Measurements from ENCODE around the gene DEGS2. TPM values are rescaled to one million over a fixed set of nuclear protein-coding genes. Genes with fewer than 3 reads are reported as not detected.

Gene DEGS2
- total RNA-seq, 4 donors from 2014 or later: 0.16 to 0.94 (median 0.68) TPM

DNA sequence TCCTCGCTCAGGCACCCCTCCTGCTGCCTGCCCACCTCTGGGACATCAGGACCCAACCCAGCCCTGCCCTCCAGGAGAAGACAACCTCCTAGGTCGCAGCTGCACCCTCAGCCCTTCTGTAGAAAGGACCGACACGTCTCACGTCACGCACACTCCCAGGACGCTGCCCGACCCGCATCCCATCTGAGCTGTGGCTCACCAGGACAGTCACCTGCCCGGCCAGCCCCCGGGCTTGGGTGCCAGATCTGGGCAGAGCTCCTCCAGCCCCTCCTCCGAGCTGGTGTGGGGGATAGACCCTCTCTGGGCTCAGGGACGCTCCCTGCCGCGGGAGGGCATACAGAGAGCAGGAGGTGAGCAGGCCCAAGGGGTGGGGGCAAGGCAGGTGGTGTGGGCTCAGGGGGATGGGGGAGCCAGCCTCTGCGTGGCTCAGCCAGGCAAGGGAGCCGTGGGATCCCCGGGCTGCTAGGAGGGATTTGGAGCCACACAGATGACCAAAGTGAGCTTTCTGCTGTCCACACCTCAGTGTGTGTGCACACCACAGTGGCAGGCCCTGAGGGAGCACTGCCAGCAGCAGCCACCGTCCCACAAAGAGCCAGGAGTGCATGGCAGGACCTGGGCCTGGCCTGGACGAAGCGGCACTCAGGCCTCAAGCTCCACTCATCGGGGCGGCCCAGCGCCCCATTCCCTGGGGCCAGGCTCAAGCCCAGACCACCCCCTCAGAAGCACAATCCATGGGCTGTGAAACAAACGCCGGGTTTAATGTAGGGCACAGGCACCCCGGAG is 13.6 kb downstream of the DEGS2 start:
- Histone ChIP-seq H3K4me1 (peaks cover 0 to 39% (median 0%) of the 10 kb centered on the region in 3 donors), H3K9me3 (no peaks in the 10 kb centered on the region), H3K27ac (no peak overlapping the region), H3K36me3 (peaks cover 0 to 13% of the 10 kb centered on the region in 2 donors), H3K27me3 (peaks cover 19% of the 10 kb centered on the region), H3K4me3 (no peak overlapping the region)
- TF ChIP-seq POLR2AphosphoS5 (IDR thresholded peaks at IDR 0.05) (no peak), POLR2A (IDR thresholded peaks at IDR 0.05) (no peak), EP300 (IDR thresholded peaks at IDR 0.05) (no peak)
- TF ChIP-seq, protein P1, sequence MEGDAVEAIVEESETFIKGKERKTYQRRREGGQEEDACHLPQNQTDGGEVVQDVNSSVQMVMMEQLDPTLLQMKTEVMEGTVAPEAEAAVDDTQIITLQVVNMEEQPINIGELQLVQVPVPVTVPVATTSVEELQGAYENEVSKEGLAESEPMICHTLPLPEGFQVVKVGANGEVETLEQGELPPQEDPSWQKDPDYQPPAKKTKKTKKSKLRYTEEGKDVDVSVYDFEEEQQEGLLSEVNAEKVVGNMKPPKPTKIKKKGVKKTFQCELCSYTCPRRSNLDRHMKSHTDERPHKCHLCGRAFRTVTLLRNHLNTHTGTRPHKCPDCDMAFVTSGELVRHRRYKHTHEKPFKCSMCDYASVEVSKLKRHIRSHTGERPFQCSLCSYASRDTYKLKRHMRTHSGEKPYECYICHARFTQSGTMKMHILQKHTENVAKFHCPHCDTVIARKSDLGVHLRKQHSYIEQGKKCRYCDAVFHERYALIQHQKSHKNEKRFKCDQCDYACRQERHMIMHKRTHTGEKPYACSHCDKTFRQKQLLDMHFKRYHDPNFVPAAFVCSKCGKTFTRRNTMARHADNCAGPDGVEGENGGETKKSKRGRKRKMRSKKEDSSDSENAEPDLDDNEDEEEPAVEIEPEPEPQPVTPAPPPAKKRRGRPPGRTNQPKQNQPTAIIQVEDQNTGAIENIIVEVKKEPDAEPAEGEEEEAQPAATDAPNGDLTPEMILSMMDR (IDR thresholded peaks at IDR 0.05): no peak
- WGBS, 2 donors (ENCODE audit: low coverage in 1 of 2): no CpG with 5 or more reads among the region's 27 CpGs
- ATAC-seq: no peak

DNA sequence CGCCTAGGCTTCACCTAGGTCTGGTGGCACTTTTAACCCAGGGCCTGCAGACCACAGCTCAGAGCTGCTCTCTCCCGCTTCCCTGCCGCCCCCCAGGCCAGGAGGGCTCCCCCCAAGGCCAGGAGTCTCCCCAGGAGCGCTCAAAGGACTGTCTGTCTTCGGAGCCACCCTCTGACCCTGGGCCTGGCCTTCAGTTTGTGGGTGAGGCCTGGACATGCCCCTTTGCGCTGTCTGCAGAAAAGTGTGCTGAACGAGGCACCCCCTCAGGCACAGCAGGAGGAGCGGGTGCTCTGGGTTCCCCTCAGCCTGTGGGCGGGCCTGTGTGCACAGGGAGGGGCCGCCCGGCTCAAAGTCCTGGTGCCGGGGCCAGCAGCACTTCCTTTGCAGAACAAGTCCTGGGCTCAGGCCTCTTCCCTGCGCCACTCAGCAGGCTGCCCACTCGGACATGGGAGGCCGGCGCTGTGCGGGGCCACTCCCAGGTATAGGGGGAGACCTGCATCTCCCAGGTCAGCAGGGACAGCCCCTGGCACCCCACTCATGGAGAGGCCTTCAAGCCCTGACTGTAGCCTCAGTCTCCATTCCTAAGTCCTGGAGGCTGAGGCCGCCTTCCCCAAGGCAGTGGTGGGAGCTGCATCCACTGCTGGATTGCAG is 14.3 kb downstream of the DEGS2 start:
- TF ChIP-seq POLR2AphosphoS5 (IDR thresholded peaks at IDR 0.05): no peak
- no peak for TF ChIP-seq POLR2A (IDR thresholded peaks at IDR 0.05)
- TF ChIP-seq, protein P1 (IDR thresholded peaks at IDR 0.05): no peak
- TF ChIP-seq EP300 (IDR thresholded peaks at IDR 0.05): no peak
- H3K4me3 ChIP-seq: no peak overlapping the region
- H3K4me1 ChIP-seq: peaks cover 0 to 43% (median 0%) of the 10 kb centered on the region in 3 donors
- peaks cover 0 to 13% of the 10 kb centered on the region in 2 donors for H3K36me3 ChIP-seq
- WGBS, 2 donors (ENCODE audit: low coverage in 1 of 2): no CpG with 5 or more reads among the region's 18 CpGs
- H3K27ac ChIP-seq: peak overlapping the region in 1 of 4 donors; percentile 37
- no peaks in the 10 kb centered on the region for H3K9me3 ChIP-seq
- peak; percentile 28 for ATAC-seq
- peaks cover 12% of the 10 kb centered on the region for H3K27me3 ChIP-seq

DNA sequence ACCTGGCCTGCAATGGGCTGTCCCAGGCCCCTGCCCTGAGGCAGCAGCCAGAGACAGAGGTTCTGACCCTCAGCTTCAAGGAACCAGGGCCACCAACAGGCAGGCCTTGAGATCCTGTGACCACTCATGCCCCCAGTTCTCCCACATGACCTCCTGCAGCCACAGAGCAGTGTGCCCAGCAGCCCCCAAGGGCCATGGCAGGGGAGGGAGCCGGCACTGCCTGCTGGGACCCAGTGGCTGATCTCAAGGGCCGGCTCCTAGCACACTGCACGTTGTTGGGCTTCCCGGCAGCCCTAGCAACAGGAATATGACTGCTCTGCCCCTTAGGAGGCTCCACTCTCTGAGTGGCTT is 14.8 kb downstream of the DEGS2 start:
- Histone ChIP-seq H3K9me3 (no peaks in the 10 kb centered on the region), H3K4me1 (peaks cover 0 to 43% (median 0%) of the 10 kb centered on the region in 3 donors), H3K27me3 (peaks cover 7% of the 10 kb centered on the region), H3K27ac (no peak overlapping the region), H3K36me3 (peaks cover 0 to 13% of the 10 kb centered on the region in 2 donors), H3K4me3 (no peak overlapping the region)
- ATAC-seq: no peak
- TF ChIP-seq, protein P1 (IDR thresholded peaks at IDR 0.05): no peak
- TF ChIP-seq POLR2A (IDR thresholded peaks at IDR 0.05): no peak
- no CpG with 5 or more reads among the region's 4 CpGs for WGBS, 2 donors (ENCODE audit: low coverage in 1 of 2)

DNA sequence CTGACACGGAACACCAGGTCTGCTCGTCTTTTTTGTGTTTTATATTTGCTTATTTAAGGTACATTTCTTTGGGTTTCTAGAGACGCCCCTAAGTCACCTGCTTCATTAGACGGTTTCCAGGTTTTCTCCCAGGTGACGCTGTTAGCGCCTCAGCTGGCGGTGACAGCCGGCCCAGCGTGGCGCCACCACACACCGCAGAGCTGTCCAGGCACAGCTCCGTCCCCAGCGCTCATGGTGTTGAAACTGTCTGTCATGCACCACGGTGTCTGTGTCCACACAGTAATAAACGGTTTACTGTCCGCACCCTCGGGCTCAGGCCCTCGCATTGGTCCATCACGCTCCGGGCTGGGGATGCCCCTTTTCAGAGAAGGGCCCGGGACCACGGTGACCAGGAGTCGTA is 15.5 kb downstream of the DEGS2 start:
- Histone ChIP-seq H3K36me3 (peaks cover 0 to 16% of the 10 kb centered on the region in 2 donors), H3K9me3 (no peaks in the 10 kb centered on the region), H3K27ac (no peak overlapping the region), H3K27me3 (no peaks in the 10 kb centered on the region), H3K4me1 (peaks cover 0 to 43% (median 0%) of the 10 kb centered on the region in 3 donors), H3K4me3 (no peak overlapping the region)
- ATAC-seq: no peak
- TF ChIP-seq POLR2AphosphoS5 (IDR thresholded peaks at IDR 0.05) (no peak), EP300 (IDR thresholded peaks at IDR 0.05) (no peak), POLR2A (IDR thresholded peaks at IDR 0.05) (no peak)
- TF ChIP-seq, protein P1 (IDR thresholded peaks at IDR 0.05): no peak
- 86 to 95% methylated on average over 4 to 7 of the region's 23 CpGs for WGBS, 2 donors (ENCODE audit: low coverage in 1 of 2)

Measured in gastroesophageal sphincter (tissue), 4 donors.